OCI-LY1 (cell line): Measurements from ENCODE around the gene STK40.

Source experiments
- H2AFZ ChIP-seq: fragments of 200-600 bp; sonication (generic), shearing (Covaris generic); 2 replicates; pipeline ENCODE4 v1.6.0; 2014; ENCODE audit warnings: antibody characterized with exemption, mild to moderate bottlenecking, low read length
- H3F3A ChIP-seq: fragments of 200-600 bp; sonication (generic), shearing (Covaris generic); 2 replicates; pipeline ENCODE4 v1.6.0; 2014; ENCODE audit warnings: mild to moderate bottlenecking, antibody characterized with exemption, low read length, moderate library complexity; ENCODE audit not compliant: insufficient read depth
- H3K27ac ChIP-seq: fragments of 200-600 bp; sonication (generic); 2 replicates; pipeline ENCODE4 v1.5.1; 2014; ENCODE audit warnings: low read length, mixed run types, mild to moderate bottlenecking, low read depth; ENCODE audit not compliant: poor library complexity, severe bottlenecking
- H3K27me3 ChIP-seq: fragments of 200-600 bp; sonication (generic); 2 replicates; pipeline ENCODE4 v1.6.0; 2014; ENCODE audit warnings: antibody characterized with exemption, mild to moderate bottlenecking, low read length, moderate library complexity; ENCODE audit not compliant: insufficient read depth
- H3K36me3 ChIP-seq: fragments of 200-600 bp; sonication (generic); 2 replicates; pipeline ENCODE4 v1.6.1; 2014; ENCODE audit warnings: mild to moderate bottlenecking, antibody characterized with exemption, low read length, moderate library complexity, mixed read lengths; ENCODE audit not compliant: insufficient read depth
- H3K4me1 ChIP-seq: fragments of 200-600 bp; sonication (generic); 2 replicates; pipeline ENCODE4 v1.5.1; 2014; ENCODE audit warnings: mild to moderate bottlenecking, low read length, moderate library complexity; ENCODE audit not compliant: insufficient read depth, severe bottlenecking
- H3K4me2 ChIP-seq: fragments of 200-600 bp; sonication (generic), shearing (Covaris generic); 2 replicates; pipeline ENCODE4 v1.6.1; 2014; ENCODE audit warnings: low read length
- H3K4me3 ChIP-seq: fragments of 200-600 bp; sonication (generic); 2 replicates; pipeline ENCODE4 v1.5.1; 2014; ENCODE audit warnings: low read length, low read depth, mild to moderate bottlenecking, mixed read lengths; ENCODE audit not compliant: poor library complexity, severe bottlenecking
- H3K79me2 ChIP-seq: fragments of 200-600 bp; shearing (Covaris generic); 2 replicates; pipeline ENCODE4 v1.6.1; 2016; ENCODE audit warnings: mixed run types, low read length, mixed read lengths; ENCODE audit not compliant: insufficient read depth
- H3K9ac ChIP-seq: fragments of 200-600 bp; sonication (generic), shearing (Covaris generic); 2 replicates; pipeline ENCODE4 v1.6.1; 2014; ENCODE audit warnings: mild to moderate bottlenecking, low read length, mixed read lengths
- H3K9me2 ChIP-seq: fragments of 200-600 bp; sonication (generic), shearing (Covaris generic); 2 replicates; pipeline ENCODE4 v1.6.1; 2014; ENCODE audit warnings: low read depth, mild to moderate bottlenecking, low read length, mixed read lengths
- H3K9me3 ChIP-seq: fragments of 200-600 bp; shearing (Covaris generic); 2 replicates; pipeline ENCODE4 v1.6.1; 2014; ENCODE audit warnings: low read length, mixed read lengths
- H4K20me1 ChIP-seq: fragments of 200-600 bp; sonication (generic), shearing (Covaris generic); 2 replicates; pipeline ENCODE4 v1.6.0; 2016; ENCODE audit warnings: mild to moderate bottlenecking, low read length; ENCODE audit not compliant: insufficient read depth
- CTCF ChIP-seq: fragments of 200-600 bp; sonication (generic), shearing (Covaris generic); IDR thresholded peaks from 2 replicates; pipeline ENCODE4 v1.5.1; 2017; ENCODE audit warnings: mild to moderate bottlenecking, antibody characterized with exemption, low read length, moderate library complexity, mixed read lengths
- EZH2 ChIP-seq: fragments of 200-600 bp; sonication (generic), shearing (Covaris generic); IDR thresholded peaks from 2 replicates; pipeline ENCODE4 v1.8.0; 2017; ENCODE audit warnings: borderline replicate concordance, mixed run types, mild to moderate bottlenecking, antibody characterized with exemption, low read length, moderate library complexity, mixed read lengths

Gene STK40

GRCh38 chr1:36372617-36373016, 13.1 kb downstream of the STK40 start:
- Histone ChIP-seq H3K27ac (peak overlapping the region; percentile 87), H3K4me2 (peak overlapping the region; percentile 30; the same call in 1 of the 2 replicates), H3F3A (0 out of 2 replicates have a peak, but pooled peaks cover 7% of the 10 kb centered on the region), H3K4me1 (peaks cover 82% of the 10 kb centered on the region), H3K9me2 (no peaks in the 10 kb centered on the region), H2AFZ (no peak overlapping the region), H3K27me3 (no peaks in the 10 kb centered on the region), H3K4me3 (no peak overlapping the region), H4K20me1 (no peaks in the 10 kb centered on the region), H3K9me3 (no peaks in the 10 kb centered on the region), H3K9ac (peak overlapping the region; percentile 19; the same call in 1 of the 2 replicates), H3K79me2 (peaks cover 12% of the 10 kb centered on the region), H3K36me3 (peaks cover 15% of the 10 kb centered on the region; the same call in 1 of the 2 replicates)
- TF ChIP-seq CTCF (no peak), EZH2 (no peak)

GRCh38 chr1:36369061-36369861, 16.5 kb downstream of the STK40 start:
- Histone ChIP-seq H3K27me3 (no peaks in the 10 kb centered on the region), H3K4me1 (peaks cover 52% of the 10 kb centered on the region), H3K9me3 (no peaks in the 10 kb centered on the region), H3K36me3 (peaks cover 36% of the 10 kb centered on the region; the same call in 1 of the 2 replicates), H3K9me2 (no peaks in the 10 kb centered on the region), H3K9ac (no peak overlapping the region), H3K27ac (peak overlapping the region; percentile 87), H3K4me3 (no peak overlapping the region), H3K79me2 (peaks cover 12% of the 10 kb centered on the region), H3K4me2 (no peak overlapping the region), H4K20me1 (no peaks in the 10 kb centered on the region), H2AFZ (no peak overlapping the region), H3F3A (0 out of 2 replicates have a peak, but pooled peaks cover 7% of the 10 kb centered on the region)
- TF ChIP-seq EZH2 (no peak), CTCF (peak; percentile 90)

- Histone ChIP-seq H3K9ac (no peak overlapping the region), H3K4me1 (peaks cover 38% of the 10 kb centered on the region), H3K27me3 (no peaks in the 10 kb centered on the region), H4K20me1 (no peaks in the 10 kb centered on the region), H2AFZ (no peak overlapping the region), H3K4me3 (no peak overlapping the region), H3K9me2 (no peaks in the 10 kb centered on the region), H3K9me3 (no peaks in the 10 kb centered on the region), H3K27ac (no peak overlapping the region), H3K36me3 (peaks cover 43% of the 10 kb centered on the region; the same call in 1 of the 2 replicates), H3K79me2 (peaks cover 12% of the 10 kb centered on the region), H3F3A (0 out of 2 replicates have a peak, but pooled peaks cover 7% of the 10 kb centered on the region), H3K4me2 (no peak overlapping the region)
- TF ChIP-seq EZH2 (no peak), CTCF (no peak)
Measured at GRCh38 chr1:36367798-36368197, 17.9 kb downstream of the STK40 start.
